OCI-LY3 (cell line): ENCODE results near the gene SRSF2.

Experiments used
- CTCF ChIP-seq: fragments of 200-600, 300-600 bp; sonication (generic); IDR thresholded peaks from 2 replicates; pipeline ENCODE4 v1.5.1; 2014; ENCODE audit warnings: antibody characterized with exemption, low read length, low read depth
- EZH2phosphoT487 ChIP-seq: fragments of 200-600 bp; shearing (Covaris generic); IDR thresholded peaks from 2 replicates; pipeline ENCODE4 v1.6.1; 2018; ENCODE audit warnings: antibody characterized with exemption, mixed run types, low read depth

GRCh38 chr17:76725580-76726230, 11.4 kb downstream of the SRSF2 start:
- no peak for TF ChIP-seq CTCF
- no peak for TF ChIP-seq EZH2phosphoT487
